ENCODE data around the gene MORC4.

MORC4 gene

GRCh38 chrX:107000013-107000515 is at the start of gene MORC4:
Gene MORC4 (minus strand): TSS chrX:107000212. CDS start chrX:106999969, 243 bp downstream.
- TF ChIP-seq CTCF (IDR thresholded peaks at IDR 0.05; ENCODE audit: borderline replicate concordance, control extremely low read depth, extremely low read depth, insufficient read depth, missing control alignments) = no peak
- peak; percentile 44 for DNase-seq (ENCODE audit: low spot score)
- in situ Hi-C loops (cut with MboI; ENCODE audit: low sequenced_read_pairs, unreplicated experiment) = no loop called here

GRCh38 chrX:107047622-107048021 is 47.6 kb upstream of the MORC4 start:
- in situ Hi-C loops (cut with MboI; ENCODE audit: low sequenced_read_pairs, unreplicated experiment) = no loop called here

GRCh38 chrX:107029752-107030151 is 29.7 kb upstream of the MORC4 start:
- in situ Hi-C loops (cut with MboI; ENCODE audit: low sequenced_read_pairs, unreplicated experiment) = no loop called here
- DNase-seq (ENCODE audit: low spot score) = no peak

More at GRCh38 chrX:107047622-107048021, 47.6 kb upstream of the MORC4 start:
- no peak for DNase-seq (ENCODE audit: low spot score)
- TF ChIP-seq CTCF (IDR thresholded peaks at IDR 0.05; ENCODE audit: borderline replicate concordance, control extremely low read depth, extremely low read depth, insufficient read depth, missing control alignments) = no peak

GRCh38 chrX:107025545-107025944 is 25.5 kb upstream of the MORC4 start:
- in situ Hi-C loops (cut with MboI; ENCODE audit: low sequenced_read_pairs, unreplicated experiment) = no loop called here
- peak; percentile 9 for DNase-seq (ENCODE audit: low spot score)
- peak; percentile 37 for TF ChIP-seq CTCF (IDR thresholded peaks at IDR 0.05; ENCODE audit: borderline replicate concordance, control extremely low read depth, extremely low read depth, insufficient read depth, missing control alignments)

More at GRCh38 chrX:107029752-107030151, 29.7 kb upstream of the MORC4 start:
- TF ChIP-seq CTCF (IDR thresholded peaks at IDR 0.05; ENCODE audit: borderline replicate concordance, control extremely low read depth, extremely low read depth, insufficient read depth, missing control alignments) = no peak

GRCh38 chrX:107014936-107015335 is 14.9 kb upstream of the MORC4 start:
- in situ Hi-C loops (cut with MboI; ENCODE audit: low sequenced_read_pairs, unreplicated experiment) = no loop called here
- TF ChIP-seq CTCF (IDR thresholded peaks at IDR 0.05; ENCODE audit: borderline replicate concordance, control extremely low read depth, extremely low read depth, insufficient read depth, missing control alignments) = no peak
- DNase-seq (ENCODE audit: low spot score) = no peak

GRCh38 chrX:107008034-107008433 is 8.0 kb upstream of the MORC4 start:
- DNase-seq (ENCODE audit: low spot score) = no peak
- no peak for TF ChIP-seq CTCF (IDR thresholded peaks at IDR 0.05; ENCODE audit: borderline replicate concordance, control extremely low read depth, extremely low read depth, insufficient read depth, missing control alignments)
- in situ Hi-C loops (cut with MboI; ENCODE audit: low sequenced_read_pairs, unreplicated experiment) = no loop called here

Measured in GM13976 (cell line).